HG02938 (cell line): ENCODE data around the gene CDKAL1.

ENCODE experiments used
- ATAC-seq: cut with Tn5 transposase; IDR thresholded peaks from one replicate; pipeline ENCODE4 v1.9.1; 2021; ENCODE audit warnings: mild to moderate bottlenecking, moderate library complexity; ENCODE audit not compliant: unreplicated experiment

Gene CDKAL1

GRCh38 chr6:20998748-20999448 is 464.6 kb downstream of the CDKAL1 start:
- no peak for ATAC-seq

DNA sequence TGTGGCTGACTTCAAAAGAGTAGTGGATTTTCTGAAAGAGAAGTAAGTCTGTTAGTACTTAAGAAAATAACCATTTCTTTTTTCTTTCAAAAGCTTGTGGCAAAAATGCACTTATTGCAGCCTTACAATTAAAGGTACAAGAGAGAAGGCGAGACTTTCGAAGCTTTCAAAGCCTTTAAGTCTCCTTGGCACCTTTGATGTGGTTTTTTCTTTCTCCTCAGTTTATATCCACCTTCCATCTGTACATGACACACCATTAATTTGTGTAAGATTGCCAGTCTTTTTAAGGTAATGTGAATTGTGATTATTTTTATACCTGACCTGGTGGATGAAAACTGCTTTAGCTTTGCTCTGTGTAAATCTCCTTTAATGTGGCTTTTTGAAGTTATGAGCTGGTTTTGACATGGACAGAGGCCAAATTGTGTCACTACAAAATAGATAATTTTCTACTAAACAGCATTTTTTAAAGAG is 466.1 kb downstream of the CDKAL1 start:
- no peak for ATAC-seq

DNA sequence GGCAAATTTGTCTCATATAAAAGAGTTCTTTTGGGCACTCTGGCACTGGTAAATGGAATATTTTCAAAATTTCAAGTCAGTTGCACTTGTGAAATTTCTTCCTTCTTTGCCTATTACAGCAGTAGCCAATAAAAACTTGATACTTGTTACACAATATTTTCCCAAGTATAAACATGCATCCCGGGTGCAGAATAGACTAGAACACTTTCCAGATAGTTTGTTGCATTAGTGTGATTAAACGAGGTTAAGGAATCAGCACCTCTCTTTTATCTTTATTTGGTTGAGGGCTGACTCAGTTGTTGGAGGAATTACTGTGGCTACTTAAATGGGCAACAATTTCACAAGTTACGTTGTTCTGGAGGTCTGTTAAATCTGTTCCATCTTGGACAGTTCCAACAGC is 467.5 kb downstream of the CDKAL1 start:
- ATAC-seq, result no peak

DNA sequence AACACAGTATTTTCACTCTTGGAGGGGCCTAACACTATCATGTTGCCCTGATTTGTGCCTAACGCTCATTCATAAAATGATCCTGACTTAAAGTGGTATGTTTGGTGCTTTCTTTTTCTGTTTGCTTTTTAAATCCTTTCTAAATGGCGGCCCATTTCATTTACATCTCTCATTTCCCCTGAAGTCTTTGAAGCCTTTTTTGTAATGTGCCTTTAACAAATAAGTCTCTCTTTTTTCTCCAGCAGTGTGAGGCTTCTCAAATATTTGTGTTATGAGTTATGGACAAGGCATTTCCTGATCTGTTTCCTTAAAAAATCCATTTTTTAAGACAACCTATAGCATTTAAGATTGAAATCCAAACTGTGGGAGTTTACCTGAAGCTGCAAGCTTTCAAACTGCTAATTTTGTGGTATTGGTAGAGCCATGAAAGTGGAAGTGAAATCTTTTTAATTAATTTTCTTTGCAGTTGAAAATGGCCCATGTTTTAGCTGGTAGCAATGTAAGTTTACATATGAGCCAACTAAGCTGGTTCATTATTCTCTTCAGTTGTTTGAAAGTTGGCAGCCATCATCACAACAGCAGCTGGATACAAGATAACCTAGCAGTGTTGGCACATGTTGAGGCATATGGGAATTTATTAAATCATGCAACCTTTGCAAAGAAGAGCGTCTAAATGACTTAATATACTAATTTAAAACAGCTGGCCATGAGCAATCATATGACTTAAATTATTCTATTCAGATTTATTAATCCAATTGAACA is 469.7 kb downstream of the CDKAL1 start:
- peak; percentile 88 for ATAC-seq

GRCh38 chr6:21005816-21006570 is 471.7 kb downstream of the CDKAL1 start:
- peak; percentile 48 for ATAC-seq

DNA sequence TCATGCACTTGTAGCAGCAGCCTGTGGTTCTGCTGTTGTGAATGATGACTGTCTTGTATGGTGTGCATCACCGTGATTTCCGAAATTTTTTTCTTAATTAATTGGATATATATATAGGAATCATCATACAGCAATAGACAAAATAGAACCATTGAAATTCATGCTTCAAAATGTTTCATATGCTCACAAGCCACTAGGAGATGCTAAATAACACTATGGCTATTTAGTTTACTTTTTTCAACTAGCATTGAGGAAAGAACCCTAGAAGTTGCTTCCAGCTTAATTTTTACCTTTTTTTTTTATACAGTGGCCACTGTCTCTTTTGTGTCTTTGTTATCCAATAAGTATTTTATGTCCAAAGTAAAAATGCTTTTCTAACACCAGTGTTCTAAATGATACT is 485.4 kb downstream of the CDKAL1 start:
- no peak for ATAC-seq

- peak; percentile 90 for ATAC-seq
Measured at GRCh38 chr6:21022343-21023107, 488.3 kb downstream of the CDKAL1 start.

DNA sequence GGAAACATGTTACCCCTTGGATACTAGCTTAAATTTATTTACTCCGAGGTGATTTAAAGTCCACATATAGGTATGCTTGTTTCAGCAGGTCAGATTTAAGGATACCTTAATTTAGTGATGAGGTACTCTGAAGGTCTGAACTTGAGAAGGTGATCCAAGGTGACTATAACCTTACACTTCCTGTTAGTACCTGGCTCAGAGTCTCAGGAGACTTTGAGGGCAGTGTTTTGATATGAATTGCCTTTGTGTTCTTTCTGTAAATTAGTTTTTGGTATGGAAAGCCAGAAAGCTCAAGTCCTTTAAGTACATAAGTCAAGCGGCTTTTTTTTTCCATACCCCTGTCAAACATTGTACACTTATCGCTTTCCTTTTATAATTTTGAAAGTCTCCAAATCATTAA is 489.0 kb downstream of the CDKAL1 start:
- no peak for ATAC-seq

DNA sequence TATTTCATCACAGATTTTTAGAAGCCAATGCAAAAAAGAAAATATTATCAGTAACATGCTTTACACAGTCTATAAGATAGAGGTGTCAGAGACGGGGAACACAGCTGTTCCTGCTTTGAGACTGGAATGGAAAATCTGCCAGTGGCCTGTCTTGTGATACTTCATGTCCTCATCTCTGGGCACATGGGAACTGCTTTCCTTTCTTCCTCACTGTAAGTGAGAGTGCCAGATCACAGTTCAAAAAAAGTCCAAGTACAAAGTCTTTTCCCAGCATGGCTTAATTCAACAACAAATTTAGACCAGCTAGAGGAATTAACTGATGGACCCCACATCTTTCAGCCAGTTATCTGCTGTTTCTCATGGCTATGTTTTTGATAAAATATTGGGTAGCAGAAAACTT is 490.4 kb downstream of the CDKAL1 start:
- no peak for ATAC-seq

- ATAC-seq, result no peak
Measured at GRCh38 chr6:21026576-21027273, 492.5 kb downstream of the CDKAL1 start.

GRCh38 chr6:21027507-21027906 is 493.2 kb downstream of the CDKAL1 start:
- no peak for ATAC-seq

- no peak for ATAC-seq
Measured at GRCh38 chr6:21031182-21031581, 496.9 kb downstream of the CDKAL1 start.

DNA sequence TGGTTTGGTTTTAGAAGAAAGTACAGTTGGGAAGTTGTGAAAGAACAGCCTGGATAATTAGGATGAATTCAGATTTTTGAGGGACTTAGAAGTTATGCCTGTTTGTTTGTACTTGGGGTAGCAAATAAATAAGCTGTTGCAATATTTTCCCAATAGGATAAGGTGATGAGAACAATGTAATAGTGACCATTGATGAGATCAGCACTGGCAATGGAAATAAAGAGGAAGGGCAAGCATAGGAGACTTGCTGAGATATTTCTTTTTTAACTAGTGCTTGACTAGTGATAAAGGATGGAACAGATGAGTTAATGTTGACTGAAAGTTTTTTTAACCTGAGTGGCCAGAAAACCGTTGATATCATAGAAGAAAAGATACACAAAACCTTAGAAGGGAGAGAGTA is 498.8 kb downstream of the CDKAL1 start:
- ATAC-seq, result no peak

- no peak for ATAC-seq
Measured at GRCh38 chr6:21033575-21034026, 499.3 kb downstream of the CDKAL1 start.

DNA sequence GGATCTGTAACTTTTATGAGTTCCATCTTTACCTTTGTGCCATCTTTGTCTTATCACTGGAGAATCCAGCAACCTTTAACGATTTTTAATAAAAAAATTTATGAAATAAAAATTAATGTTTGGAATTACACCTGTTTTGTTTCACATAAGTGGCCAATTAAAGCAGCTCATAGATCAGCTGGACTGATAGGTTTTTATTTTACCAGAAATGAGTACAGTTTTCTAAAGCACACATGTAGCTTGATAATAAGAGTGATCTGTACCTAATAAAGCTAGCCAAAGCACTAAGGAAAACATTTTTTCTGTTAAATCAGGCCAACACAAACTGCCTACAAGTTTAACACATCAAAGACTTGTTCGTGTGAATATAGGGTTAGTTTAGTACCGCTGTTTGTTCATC is 500.1 kb downstream of the CDKAL1 start:
- no peak for ATAC-seq

DNA sequence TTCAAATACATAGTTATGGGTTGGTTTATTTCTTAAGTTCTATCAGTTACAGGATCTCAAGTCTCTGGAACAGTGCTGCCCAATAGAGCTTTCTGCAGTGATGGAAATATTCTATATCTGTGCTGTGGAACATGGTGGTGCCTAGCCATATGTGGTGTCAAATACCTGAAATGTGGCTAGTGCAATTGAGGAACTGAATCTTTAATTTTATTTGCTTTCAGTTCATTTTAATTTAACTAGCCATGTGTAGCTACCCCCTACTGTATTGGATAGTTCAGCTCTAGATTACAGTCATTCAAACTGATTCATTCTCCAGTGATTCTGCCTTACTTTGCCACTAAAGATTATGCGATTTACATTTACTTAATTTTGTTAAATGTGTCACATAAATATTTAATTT is 503.2 kb downstream of the CDKAL1 start:
- peak; percentile 80 for ATAC-seq

- no peak for ATAC-seq
Measured at GRCh38 chr6:21039926-21040325, 505.7 kb downstream of the CDKAL1 start.

DNA sequence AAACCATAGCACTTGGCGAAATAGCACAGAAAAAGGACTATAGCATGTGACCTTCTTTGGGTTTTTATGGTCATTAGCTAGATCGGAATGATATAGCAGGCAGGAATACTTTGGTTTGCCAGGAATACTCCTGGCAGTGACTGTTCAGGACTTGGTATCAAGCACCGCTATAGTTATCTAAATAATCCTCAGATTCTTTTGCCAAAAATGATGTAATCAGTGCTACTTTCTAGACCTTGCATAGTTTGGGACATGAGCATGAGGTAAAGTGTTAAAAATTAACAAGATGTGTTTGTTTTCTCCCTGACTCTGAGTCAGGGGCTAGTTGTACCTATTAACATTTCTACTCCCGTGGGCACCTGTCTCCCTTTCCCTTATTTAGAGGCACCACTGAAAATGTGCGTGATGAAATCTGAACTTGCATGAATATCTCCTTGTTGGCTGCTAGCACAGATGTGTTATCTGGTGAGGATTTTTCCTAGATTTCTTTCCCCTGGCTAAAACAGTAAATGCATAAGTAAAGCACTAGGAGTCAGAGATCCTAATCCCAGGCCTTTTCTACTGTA is 511.0 kb downstream of the CDKAL1 start:
- ATAC-seq, result no peak

DNA sequence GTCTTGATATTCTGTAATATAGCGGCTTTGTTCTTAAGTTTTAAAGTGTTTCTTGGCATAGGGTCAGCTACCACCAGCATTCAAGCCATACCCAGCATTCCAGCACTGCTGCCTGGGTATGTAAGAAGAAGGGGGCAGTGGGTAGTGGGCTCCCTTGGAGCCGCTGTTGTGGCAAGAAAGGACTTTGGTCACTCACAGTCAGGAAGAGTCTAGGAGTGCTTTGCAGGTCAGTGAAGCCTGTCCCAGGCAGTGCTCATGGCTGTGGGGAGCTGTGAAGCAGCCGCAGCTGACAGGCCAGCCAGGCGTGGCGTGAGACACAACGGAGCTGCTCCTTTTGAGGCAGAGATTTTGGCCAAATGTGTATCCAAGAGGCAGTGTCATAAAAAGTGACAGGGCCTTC is 512.0 kb downstream of the CDKAL1 start:
- ATAC-seq, result no peak

DNA sequence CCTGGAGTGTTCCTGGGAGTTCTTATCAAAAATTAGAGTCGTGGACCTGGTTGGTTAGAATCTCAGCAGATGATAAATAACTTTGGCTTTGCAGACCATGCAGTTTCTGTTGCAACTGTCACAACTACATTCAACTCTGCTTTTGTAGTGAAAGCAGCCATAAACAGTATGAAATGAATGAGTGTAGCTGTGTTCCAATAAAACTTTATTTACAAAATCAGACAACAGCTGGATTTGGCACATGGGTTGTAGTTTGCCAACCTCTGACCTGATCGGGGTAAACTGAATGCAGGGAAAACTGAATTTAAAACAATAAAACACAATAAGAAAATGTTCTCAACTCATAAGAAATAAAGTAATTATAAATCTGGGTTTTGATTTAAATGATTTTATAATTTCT is 513.8 kb downstream of the CDKAL1 start:
- no peak for ATAC-seq
